GM19455 (cell line): ENCODE results near the gene ACTN2.

ENCODE experiments used
- ATAC-seq: cut with Tn5 transposase; IDR thresholded peaks from one replicate; pipeline ENCODE4 v1.9.1; 2021; ENCODE audit not compliant: unreplicated experiment

ACTN2 gene

GRCh38 chr1:236812334-236813030, 126.2 kb downstream of the ACTN2 start:
- ATAC-seq: no peak
